ENCODE results near the gene FOSB.
"Not testable (repeated sequence)": the region's sequence is repeated elsewhere in the genome, so short reads cannot be mapped to it uniquely, and the experiment has no call there.

FOSB gene

DNA sequence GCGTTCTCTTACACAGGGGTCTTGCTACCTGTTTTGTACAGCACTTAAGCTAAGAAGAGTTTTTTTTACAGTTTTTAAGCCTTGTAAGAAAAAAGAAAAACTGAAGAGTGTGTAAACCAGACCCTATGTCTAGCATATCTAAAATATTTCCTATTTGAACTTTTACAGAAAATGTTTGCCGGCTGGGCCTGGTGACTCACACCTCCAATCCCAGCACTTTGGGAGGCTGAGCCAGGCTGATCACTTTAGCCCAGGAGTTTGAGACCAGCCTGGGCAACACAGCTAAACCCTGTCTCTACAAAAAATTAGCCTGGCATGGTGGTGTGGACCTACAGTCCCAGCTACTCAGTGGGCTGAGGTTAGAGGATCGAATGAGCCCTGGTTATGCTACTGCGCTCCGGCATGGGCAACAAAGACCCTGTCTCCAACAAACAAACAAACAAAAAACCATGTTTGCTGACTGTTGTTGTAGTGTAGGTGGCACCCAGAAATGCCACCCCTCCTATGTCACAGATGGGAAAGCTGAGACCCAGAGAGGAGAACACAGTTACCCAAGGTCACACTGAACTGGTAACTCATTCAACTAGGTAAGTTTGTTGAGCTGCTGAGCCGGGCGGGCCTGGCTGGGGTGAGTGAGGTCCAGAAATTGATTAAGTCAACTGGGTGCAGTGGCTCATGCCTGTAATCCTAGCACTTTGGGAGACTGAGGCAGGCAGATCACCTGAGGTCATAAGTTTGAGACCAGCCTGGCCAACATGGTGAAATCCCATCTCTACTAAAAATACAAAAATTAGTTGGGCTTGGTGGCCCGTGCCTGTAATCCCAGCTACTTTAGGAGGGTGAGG lies 37.6 kb downstream of the FOSB start:
- Mint-ChIP-seq H3K27me3 (ENCODE audit: low read depth) (no peaks in the 10 kb centered on the region), H3K4me3 (peak overlapping the region; percentile 80), H3K4me1 (ENCODE audit: low read depth) (peaks cover 17% of the 10 kb centered on the region), H3K27ac (peak overlapping the region; percentile 75), H3K36me3 (ENCODE audit: low read depth) (peaks cover 12% of the 10 kb centered on the region), H3K9me3 (no peaks in the 10 kb centered on the region)
- DNase-seq (ENCODE audit: low spot score): no peak

DNA sequence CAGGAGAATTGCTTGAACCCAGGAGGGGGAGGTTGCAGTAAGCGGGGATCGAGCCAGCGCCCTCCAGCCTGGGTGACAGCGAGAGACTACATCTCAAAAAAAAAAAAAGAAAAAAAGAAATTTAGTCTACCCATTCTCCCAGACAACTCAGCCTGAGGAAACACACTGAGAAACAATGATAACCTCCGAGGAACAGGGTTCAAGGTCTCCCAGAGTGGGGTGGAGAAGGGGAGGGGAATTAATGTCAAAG lies 38.1 kb downstream of the FOSB start:
- Mint-ChIP-seq H3K36me3 (ENCODE audit: low read depth) (peaks cover 14% of the 10 kb centered on the region), H3K9me3 (no peaks in the 10 kb centered on the region), H3K27me3 (ENCODE audit: low read depth) (no peaks in the 10 kb centered on the region), H3K27ac (peak overlapping the region; percentile 75), H3K4me3 (peak overlapping the region; percentile 80), H3K4me1 (ENCODE audit: low read depth) (peaks cover 18% of the 10 kb centered on the region)
- no peak for DNase-seq (ENCODE audit: low spot score)

DNA sequence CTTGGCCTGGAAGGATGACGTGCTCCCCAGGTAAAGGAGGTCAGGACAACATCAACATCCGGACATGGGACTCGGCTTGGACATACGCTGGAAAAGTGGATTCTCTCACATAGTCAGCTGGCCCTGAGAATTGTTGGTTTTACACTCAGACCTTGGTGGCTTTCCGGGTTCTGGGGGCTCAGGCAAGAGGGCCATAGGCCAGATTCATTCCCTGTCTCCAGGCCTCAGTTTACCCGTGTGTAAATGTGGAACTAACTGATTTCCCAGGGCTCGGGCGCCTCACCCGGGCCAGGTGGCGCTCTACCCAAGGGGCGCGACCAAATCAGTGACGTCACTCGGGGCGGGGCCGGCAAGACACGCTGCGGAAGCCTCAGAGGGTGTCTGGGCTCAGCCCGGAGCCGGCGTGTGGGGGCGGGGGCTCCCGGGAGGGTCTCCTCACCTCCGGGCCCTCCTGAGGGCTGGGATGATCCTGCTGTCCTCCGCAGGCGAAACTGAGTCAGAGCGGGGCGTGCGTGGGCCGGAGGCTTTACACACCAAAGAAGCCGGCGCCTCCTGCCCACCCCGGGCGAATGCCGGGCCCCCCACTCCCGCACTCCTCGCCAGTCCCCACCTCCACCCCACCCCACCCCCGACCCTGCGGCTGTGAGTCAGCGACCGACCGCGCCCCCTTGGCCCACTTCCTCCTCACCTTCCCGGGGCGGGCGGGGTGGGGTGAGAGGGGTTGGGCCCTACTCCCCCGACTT lies 38.6 kb downstream of the FOSB start:
- Mint-ChIP-seq H3K4me1 (ENCODE audit: low read depth) (peaks cover 23% of the 10 kb centered on the region), H3K4me3 (peak overlapping the region; percentile 93), H3K27me3 (ENCODE audit: low read depth) (no peaks in the 10 kb centered on the region), H3K27ac (peak overlapping the region; percentile 96), H3K9me3 (no peaks in the 10 kb centered on the region), H3K36me3 (ENCODE audit: low read depth) (peaks cover 15% of the 10 kb centered on the region)
- DNase-seq (ENCODE audit: low spot score): peak; percentile 98

DNA sequence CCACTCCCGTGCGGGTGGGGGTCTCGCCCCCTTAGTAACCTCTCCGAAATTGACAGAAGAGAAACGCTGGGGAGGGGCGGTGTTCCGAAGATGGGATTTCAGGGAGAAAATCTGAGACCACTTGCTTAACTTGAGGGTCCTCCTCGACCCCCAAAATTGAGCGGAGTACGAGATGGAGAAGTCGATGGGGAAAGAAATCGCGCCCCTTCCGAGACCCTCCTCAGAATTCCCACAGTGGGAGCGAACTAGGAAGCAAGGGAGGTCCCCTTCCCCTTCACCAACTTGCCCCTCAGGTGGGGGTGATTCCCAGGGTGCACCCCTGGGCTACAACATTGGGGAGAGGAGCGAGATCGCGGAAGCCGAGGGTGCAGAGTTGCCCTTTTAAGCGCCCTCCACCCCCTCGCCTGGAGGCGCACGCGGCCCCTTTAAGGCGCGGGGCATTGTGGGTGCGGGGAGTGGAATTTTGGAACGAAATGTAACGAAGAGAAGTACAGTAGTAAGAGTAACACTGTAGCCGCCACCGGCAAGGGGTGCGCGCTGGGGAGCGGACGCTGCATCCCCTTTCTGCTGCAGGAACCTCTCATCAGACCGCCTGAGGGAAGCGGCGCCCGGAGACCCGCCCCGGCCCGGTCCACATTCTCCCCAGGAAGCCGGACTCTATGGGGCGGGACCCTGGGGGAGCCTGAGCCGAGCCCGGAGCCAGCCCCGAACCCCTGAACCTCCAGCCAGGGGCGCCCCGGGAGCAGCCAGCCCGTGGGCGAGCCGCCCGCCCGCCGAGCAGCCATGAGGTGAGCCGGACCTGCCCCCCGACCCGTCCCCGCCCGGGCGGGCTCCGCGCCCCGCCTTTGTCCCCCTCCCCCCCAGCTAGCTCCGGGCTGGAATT lies 39.4 kb downstream of the FOSB start, which contains the start of gene VASP:
VASP (plus strand) TSS at position 491 of the 883 bp plus-strand sequence; CDS start at position 784, 293 bp downstream.
- Mint-ChIP-seq H3K4me1 (ENCODE audit: low read depth) (peaks cover 24% of the 10 kb centered on the region), H3K36me3 (ENCODE audit: low read depth) (peaks cover 19% of the 10 kb centered on the region), H3K9me3 (no peaks in the 10 kb centered on the region), H3K27me3 (ENCODE audit: low read depth) (no peaks in the 10 kb centered on the region), H3K27ac (peak within 1 kb of the TSS; percentile 96), H3K4me3 (peak within 1 kb of the TSS; percentile 93)
- peak; percentile 94 for DNase-seq (ENCODE audit: low spot score)

DNA sequence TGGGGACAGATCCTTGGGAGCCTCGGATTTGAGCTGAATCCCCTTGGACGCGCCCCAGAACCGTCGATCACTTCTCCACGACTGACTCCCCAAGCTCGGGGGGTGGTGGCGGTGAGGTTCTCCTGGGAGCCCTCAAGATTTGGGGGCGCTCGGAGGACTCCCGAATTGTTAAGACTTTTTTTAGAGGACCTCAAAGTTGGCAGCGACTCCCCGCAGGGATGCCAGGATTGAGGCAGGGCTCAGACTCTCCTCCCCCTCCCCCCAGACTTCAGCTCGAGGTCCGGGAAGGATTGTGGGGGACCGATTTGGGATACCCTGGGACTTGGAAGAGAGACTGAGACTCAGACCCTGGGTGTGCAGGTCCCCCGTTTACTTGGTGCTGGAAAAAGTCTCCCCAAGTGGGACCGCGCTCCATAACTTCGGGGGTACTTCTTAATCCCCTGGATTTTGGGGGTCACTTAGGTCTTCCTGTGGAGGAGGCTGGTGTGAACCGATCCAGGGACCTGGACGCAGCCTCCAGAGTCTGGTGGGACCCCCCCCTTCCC lies 40.1 kb downstream of the FOSB start:
- H3K9me3 Mint-ChIP-seq: no peaks in the 10 kb centered on the region
- DNase-seq (ENCODE audit: low spot score): no peak
- peaks cover 22% of the 10 kb centered on the region for H3K36me3 Mint-ChIP-seq (ENCODE audit: low read depth)
- peak overlapping the region; percentile 91 for H3K4me3 Mint-ChIP-seq
- H3K4me1 Mint-ChIP-seq (ENCODE audit: low read depth): peaks cover 24% of the 10 kb centered on the region
- H3K27ac Mint-ChIP-seq: peak overlapping the region; percentile 72
- H3K27me3 Mint-ChIP-seq (ENCODE audit: low read depth): no peaks in the 10 kb centered on the region

DNA sequence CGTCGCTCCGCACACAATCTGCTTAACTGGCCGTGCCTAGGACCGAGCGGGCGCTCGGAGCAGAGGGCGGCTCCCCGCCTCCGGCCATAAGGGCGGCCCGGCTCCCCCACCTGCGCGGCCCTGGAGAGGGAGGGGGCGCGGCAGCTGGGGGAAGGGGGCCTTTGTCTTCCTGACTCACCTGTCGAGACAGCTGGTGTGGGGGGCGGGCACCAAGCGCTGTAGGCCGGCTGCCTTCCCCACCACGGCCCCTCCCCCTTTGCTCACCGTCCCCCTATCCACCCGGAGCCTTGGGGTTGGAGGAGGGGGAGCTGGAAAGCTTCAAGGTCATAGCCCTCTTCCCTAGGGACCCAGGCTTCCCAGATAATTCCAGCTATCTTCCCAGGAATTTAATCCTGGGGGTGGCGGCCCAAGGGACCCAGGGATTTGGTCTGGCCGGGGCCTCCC lies 40.6 kb downstream of the FOSB start:
- DNase-seq (ENCODE audit: low spot score): peak; percentile 30
- Mint-ChIP-seq H3K4me1 (ENCODE audit: low read depth) (peaks cover 26% of the 10 kb centered on the region), H3K4me3 (peak overlapping the region; percentile 91), H3K36me3 (ENCODE audit: low read depth) (peaks cover 24% of the 10 kb centered on the region), H3K27me3 (ENCODE audit: low read depth) (no peaks in the 10 kb centered on the region), H3K9me3 (no peaks in the 10 kb centered on the region), H3K27ac (peak overlapping the region; percentile 72)

DNA sequence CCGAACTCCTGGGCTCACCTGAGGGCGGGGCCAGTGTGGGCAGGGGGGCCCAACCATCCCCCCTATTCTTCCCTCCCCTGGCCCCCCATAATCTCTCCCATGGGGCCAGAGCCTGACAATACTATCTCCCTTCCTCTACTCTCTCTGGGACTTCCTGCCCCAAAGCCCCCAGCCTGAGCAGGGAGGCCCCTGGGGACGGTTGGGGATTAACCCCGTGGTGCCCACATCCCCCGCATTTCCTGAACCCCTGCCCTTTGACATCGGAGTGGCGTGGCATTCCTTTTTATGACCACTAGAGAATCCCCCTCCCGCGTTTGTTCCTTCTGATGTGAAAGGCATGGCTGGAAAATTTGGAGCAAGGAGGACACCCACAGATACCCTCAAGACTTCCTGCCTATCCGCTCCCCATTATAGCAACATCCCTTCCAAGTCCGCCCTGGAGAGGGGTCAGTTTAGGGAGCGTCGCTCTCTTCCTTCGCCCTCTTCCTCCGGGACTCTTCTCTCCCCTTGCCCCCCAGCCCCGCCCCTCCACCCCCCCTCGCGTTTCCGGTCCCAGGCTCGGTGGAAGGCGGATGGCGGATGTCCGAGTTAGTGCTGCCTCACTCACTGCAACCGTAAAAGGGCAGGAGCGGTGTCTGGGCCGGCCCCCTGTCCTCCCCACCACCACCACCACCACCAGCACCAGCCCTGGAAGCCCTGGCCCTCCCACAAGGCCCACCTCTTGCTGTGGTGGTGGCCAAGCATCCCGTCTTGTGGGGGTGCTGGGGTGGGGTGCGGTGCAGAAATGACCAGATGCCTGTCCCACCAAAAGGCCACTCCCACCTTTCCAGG lies 41.3 kb downstream of the FOSB start:
- H3K27me3 Mint-ChIP-seq (ENCODE audit: low read depth): no peaks in the 10 kb centered on the region
- H3K36me3 Mint-ChIP-seq (ENCODE audit: low read depth): peaks cover 27% of the 10 kb centered on the region
- no peaks in the 10 kb centered on the region for H3K9me3 Mint-ChIP-seq
- H3K4me3 Mint-ChIP-seq: peak overlapping the region; percentile 91
- peaks cover 31% of the 10 kb centered on the region for H3K4me1 Mint-ChIP-seq (ENCODE audit: low read depth)
- DNase-seq (ENCODE audit: low spot score): peak; percentile 52
- H3K27ac Mint-ChIP-seq: peak overlapping the region; percentile 89

DNA sequence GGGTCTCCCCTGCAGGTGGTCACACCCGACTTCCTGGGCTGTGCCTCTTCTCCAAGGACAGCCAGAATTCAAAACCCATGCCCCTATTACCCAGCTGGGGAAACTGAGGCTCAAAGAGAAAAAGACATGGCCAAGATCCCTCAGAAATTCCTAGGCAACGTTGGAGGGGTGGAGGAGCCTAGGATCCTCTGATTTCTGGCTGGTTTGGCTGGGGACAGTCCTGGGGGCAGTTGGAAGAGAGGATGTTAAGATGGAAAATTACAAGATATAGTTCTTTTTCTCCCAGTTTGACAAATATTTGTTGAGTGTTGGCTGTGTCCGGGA lies 41.9 kb downstream of the FOSB start:
- DNase-seq (ENCODE audit: low spot score): no peak
- Mint-ChIP-seq H3K4me3 (peak overlapping the region; percentile 91), H3K4me1 (ENCODE audit: low read depth) (peaks cover 34% of the 10 kb centered on the region), H3K36me3 (ENCODE audit: low read depth) (peaks cover 28% of the 10 kb centered on the region), H3K9me3 (no peaks in the 10 kb centered on the region), H3K27ac (peak overlapping the region; percentile 77), H3K27me3 (ENCODE audit: low read depth) (no peaks in the 10 kb centered on the region)

DNA sequence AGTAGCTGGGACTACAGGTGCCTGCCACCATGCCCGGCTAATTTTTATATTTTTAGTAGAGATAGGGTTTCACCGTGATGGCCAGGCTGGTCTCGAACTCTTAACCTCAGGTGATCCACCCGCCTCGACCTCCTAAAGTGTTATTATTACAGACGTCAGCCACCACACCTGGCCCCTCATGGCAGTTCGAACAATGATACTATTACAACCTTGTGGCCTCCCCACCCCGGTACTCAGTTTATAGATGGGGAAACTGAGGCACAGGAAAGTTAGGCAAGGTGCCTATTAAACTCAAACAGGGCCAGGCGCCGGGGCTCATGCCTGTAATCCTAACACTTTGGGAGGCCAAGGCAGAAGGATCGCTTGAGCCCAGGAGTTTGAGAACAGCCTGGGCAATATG lies 42.6 kb downstream of the FOSB start:
- Mint-ChIP-seq H3K4me3 (peak overlapping the region; percentile 91), H3K27ac (peak overlapping the region; percentile 77), H3K36me3 (ENCODE audit: low read depth) (peaks cover 30% of the 10 kb centered on the region), H3K4me1 (ENCODE audit: low read depth) (peaks cover 41% of the 10 kb centered on the region)
- not testable (repeated sequence) for H3K9me3 Mint-ChIP-seq; H3K27me3 Mint-ChIP-seq (ENCODE audit: low read depth); DNase-seq (ENCODE audit: low spot score)

DNA sequence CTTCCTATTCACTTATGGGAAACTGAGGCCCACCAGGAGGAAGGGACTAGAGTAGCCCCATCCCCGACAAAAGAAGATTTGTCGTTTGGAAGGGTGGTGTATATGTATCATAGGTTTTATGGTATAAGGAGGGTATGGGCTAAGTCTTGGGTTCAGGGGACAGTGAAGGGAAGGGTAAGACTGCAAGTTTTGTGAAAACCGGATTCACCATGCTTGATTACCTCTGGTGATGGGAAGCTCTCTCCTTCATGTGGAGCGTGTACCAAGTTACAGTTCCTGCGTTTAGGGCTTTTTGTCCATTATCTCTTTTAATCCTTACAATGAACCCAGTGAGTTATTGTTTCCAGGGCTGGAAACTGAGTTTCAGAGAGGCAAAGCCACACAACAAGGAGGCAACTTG lies 43.3 kb downstream of the FOSB start:
- DNase-seq (ENCODE audit: low spot score): no peak
- H3K27me3 Mint-ChIP-seq (ENCODE audit: low read depth): no peaks in the 10 kb centered on the region
- peaks cover 33% of the 10 kb centered on the region for H3K36me3 Mint-ChIP-seq (ENCODE audit: low read depth)
- no peaks in the 10 kb centered on the region for H3K9me3 Mint-ChIP-seq
- H3K4me3 Mint-ChIP-seq: peak overlapping the region; percentile 36
- peak overlapping the region; percentile 74 for H3K27ac Mint-ChIP-seq
- peaks cover 42% of the 10 kb centered on the region for H3K4me1 Mint-ChIP-seq (ENCODE audit: low read depth)

DNA sequence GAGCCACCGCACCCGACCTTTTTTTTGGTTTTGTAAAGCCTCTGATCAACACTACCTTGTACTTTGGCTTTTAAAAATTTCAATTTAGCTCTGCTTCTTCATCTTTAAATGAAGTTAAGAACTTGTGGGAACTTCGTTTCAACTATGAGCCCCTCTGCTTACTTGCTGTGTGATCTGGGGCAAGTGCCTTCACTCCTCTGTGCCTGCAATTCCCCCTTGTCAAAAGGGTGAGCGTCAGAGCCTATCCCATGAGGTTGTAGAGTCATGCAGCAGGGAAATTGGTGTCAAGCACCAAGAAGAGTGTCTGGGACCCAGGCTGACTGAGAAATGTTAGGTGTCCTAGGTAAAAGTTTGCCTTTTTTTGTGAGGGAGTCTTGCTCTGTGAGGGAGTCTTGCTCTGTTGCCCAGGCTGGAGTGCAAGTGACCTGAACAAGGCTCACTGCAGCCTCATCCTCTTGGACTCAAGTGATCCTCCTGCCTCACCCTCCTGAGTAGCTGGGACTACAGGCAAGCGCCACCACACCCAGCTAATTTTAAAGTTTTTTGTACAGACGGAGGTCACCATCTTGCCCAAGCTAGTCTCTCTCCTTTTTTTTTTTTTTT lies 45.2 kb downstream of the FOSB start:
- Mint-ChIP-seq H3K27ac (peak overlapping the region; percentile 68), H3K36me3 (ENCODE audit: low read depth) (peaks cover 40% of the 10 kb centered on the region), H3K4me3 (peak overlapping the region; percentile 39)

DNA sequence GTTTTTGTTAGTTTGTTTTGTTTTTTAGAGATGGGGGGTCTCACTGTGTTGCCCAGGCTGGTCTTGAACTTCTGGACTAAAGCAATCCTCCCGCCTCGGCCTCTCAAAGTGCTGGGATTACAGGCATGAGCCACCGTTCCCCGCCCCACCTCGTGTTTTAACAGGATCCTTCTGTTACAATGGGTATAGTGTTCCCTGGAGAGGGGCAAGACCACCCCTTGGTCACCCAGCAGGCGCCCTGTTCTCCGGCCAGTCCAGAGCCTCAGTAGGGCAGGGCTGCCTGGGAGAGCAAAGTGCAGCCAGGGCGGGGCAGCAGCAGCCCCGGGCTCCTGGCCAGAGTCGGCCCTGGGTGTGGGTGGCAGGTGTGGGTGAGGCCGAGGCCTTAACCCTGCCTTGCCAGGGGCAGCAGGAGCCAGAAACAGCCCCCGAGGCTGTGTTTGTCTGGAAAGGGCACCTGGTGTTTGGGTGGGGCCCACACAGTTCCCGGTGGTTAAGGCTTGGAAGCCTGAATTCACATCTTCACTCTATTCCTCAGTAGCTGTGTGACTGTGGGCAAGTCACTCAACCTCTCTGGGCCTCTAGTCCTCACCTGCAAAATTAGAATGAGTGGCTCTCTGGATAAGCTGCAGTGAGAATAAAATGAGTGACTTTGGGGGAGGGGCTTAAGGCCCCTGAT lies 46.7 kb downstream of the FOSB start:
- H3K36me3 Mint-ChIP-seq (ENCODE audit: low read depth): peaks cover 41% of the 10 kb centered on the region
- peaks cover 42% of the 10 kb centered on the region for H3K4me1 Mint-ChIP-seq (ENCODE audit: low read depth)
- peak overlapping the region; percentile 68 for H3K4me3 Mint-ChIP-seq
- DNase-seq (ENCODE audit: low spot score): no peak
- H3K9me3 Mint-ChIP-seq: no peaks in the 10 kb centered on the region
- H3K27me3 Mint-ChIP-seq (ENCODE audit: low read depth): no peaks in the 10 kb centered on the region
- H3K27ac Mint-ChIP-seq: peak overlapping the region; percentile 85

More for the DNA sequence above, 45.2 kb downstream of the FOSB start:
- Mint-ChIP-seq H3K9me3 (no peaks in the 10 kb centered on the region), H3K27me3 (ENCODE audit: low read depth) (no peaks in the 10 kb centered on the region), H3K4me1 (ENCODE audit: low read depth) (peaks cover 44% of the 10 kb centered on the region)
- no peak for DNase-seq (ENCODE audit: low spot score)

All from T-helper 2 cell treated with Interferon-gamma antibody and Interleukin-4, amounts not matched to agents 5 μg/mL and 100 μg/mL, for 36 hours (primary cell).